Common myeloid progenitor, CD34-positive (primary cell): ENCODE data around the gene ALDH16A1.
A peak's percentile ranks its signal among the peaks of the same experiment; 100 is the strongest.
"Not testable (repeated sequence)": the region's sequence is repeated elsewhere in the genome, so short reads cannot be mapped to it uniquely, and the experiment has no call there.

Experiments
- CTCF ChIA-PET: fragments of 350-600 bp; sonication (Branson Sonifier 250); formaldehyde crosslinking; loops from one replicate; lab custom pipeline; 2021; ENCODE audit warnings: antibody characterized with exemption; lab: Charles Lee
- POLR2A ChIA-PET: fragments of 350-600 bp; sonication (Branson Sonifier 250); formaldehyde crosslinking; loops from one replicate; lab custom pipeline; 2021; ENCODE audit warnings: antibody characterized with exemption; lab: Charles Lee
- DNase-seq, 3 donors: peaks; one replicate each; pipeline versions ENCODE4 v3.0.0 to v3.0.0-alpha.2; 2013
- H3K27ac ChIP-seq, 2 experiments: 1 replicate in 1 of 2; 2 replicates in 1 of 2; pipeline ENCODE4 v1.7.0; 2013; ENCODE audit warnings: inconsistent platforms in 2 of 2, low read length in 2 of 2, mild to moderate bottlenecking in 2 of 2, low read depth in 1 of 2, moderate library complexity in 1 of 2; ENCODE audit not compliant: severe bottlenecking in 2 of 2, insufficient read depth in 1 of 2, poor library complexity in 1 of 2
- H3K27me3 ChIP-seq, 5 experiments: replicated peaks in 2 of 5; 1 replicate in 3 of 5; 2 replicates in 2 of 5; pipeline versions ENCODE4 v1.6.1 to v1.7.0; 2013; ENCODE audit warnings: low read length in 4 of 5, mild to moderate bottlenecking in 2 of 5, moderate library complexity in 2 of 5, inconsistent platforms in 1 of 5; ENCODE audit not compliant: insufficient read depth in 5 of 5, control insufficient read depth in 4 of 5
- H3K36me3 ChIP-seq, 4 experiments: 1 replicate in 2 of 4; 2 replicates in 2 of 4; pipeline versions ENCODE4 v1.6.1 to v1.7.0; 2013; ENCODE audit warnings: low read length in 3 of 4, control low read depth in 1 of 4, mild to moderate bottlenecking in 1 of 4; ENCODE audit not compliant: control insufficient read depth in 4 of 4, insufficient read depth in 4 of 4
- H3K4me1 ChIP-seq, 4 experiments: 1 replicate in 3 of 4; 2 replicates in 1 of 4; pipeline versions ENCODE4 v1.6.1 to v1.7.1; 2013; ENCODE audit warnings: low read length in 3 of 4, mild to moderate bottlenecking in 3 of 4, control low read depth in 1 of 4, inconsistent platforms in 1 of 4, moderate library complexity in 1 of 4; ENCODE audit not compliant: control insufficient read depth in 4 of 4, insufficient read depth in 4 of 4; ENCODE audit errors: control extremely low read depth in 1 of 4
- H3K4me3 ChIP-seq, 7 experiments: 1 replicate in 4 of 7; 2 replicates in 3 of 7; pipeline versions ENCODE4 v1.5.1 to v1.7.0; 2013; ENCODE audit warnings: mild to moderate bottlenecking in 7 of 7, low read length in 6 of 7, moderate library complexity in 6 of 7, inconsistent platforms in 2 of 7, low read depth in 2 of 7, control low read depth in 1 of 7; ENCODE audit not compliant: insufficient read depth in 4 of 7, control insufficient read depth in 1 of 7; ENCODE audit errors: extremely low read depth in 1 of 7
- H3K9me3 ChIP-seq, 5 experiments: 1 replicate in 4 of 5; 2 replicates in 1 of 5; pipeline versions ENCODE4 v1.6.1 to v1.7.1; 2013; ENCODE audit warnings: low read length in 4 of 5, mild to moderate bottlenecking in 2 of 5, inconsistent platforms in 1 of 5, low read depth in 1 of 5, moderate library complexity in 1 of 5; ENCODE audit not compliant: control insufficient read depth in 4 of 5, insufficient read depth in 2 of 5; ENCODE audit errors: control extremely low read depth in 1 of 5
- WGBS: methylation state at CpG from one replicate; pipeline ENCODE4 v1.1.5; 2013; ENCODE audit not compliant: insufficient coverage; 5-methylcytosine and 5-hydroxymethylcytosine counted together

ALDH16A1 gene

GRCh38 chr19:49461130-49461529, 8.1 kb downstream of the ALDH16A1 start:
- H3K4me1 ChIP-seq, H3K27me3 ChIP-seq, H3K9me3 ChIP-seq, H3K4me3 ChIP-seq, H3K27ac ChIP-seq, DNase-seq, POLR2A ChIA-PET: not testable (repeated sequence)
- CTCF ChIA-PET, result interaction anchor here (3.0 kb wide), 1 partner anchor 12 kb away, joined by 9 read pairs; the partner anchor contains the start of gene FLT3LG
- no CpG with 5 or more reads among the region's 1 CpG for WGBS
- H3K36me3 ChIP-seq, result peaks cover 2 to 54% (median 30%) of the 10 kb centered on the region in 4 experiments

GRCh38 chr19:49461656-49462055, 8.6 kb downstream of the ALDH16A1 start:
- POLR2A ChIA-PET, result no interaction called here
- no peak overlapping the region for H3K4me3 ChIP-seq
- 97% methylated on average over 23 of the region's 37 CpGs for WGBS
- H3K27me3 ChIP-seq, result no peaks in the 10 kb centered on the region
- no peak for DNase-seq
- CTCF ChIA-PET, result interaction anchor here (3.0 kb wide), 1 partner anchor 11 kb away, joined by 9 read pairs; the partner anchor contains the start of gene FLT3LG
- no peak overlapping the region for H3K27ac ChIP-seq
- H3K36me3 ChIP-seq, result peaks cover 2 to 54% (median 30%) of the 10 kb centered on the region in 4 experiments
- H3K4me1 ChIP-seq, result no peaks in the 10 kb centered on the region
- no peaks in the 10 kb centered on the region for H3K9me3 ChIP-seq

- Histone ChIP-seq H3K4me1 (no peaks in the 10 kb centered on the region), H3K9me3 (no peaks in the 10 kb centered on the region), H3K27ac (no peak overlapping the region), H3K36me3 (peaks cover 5 to 54% (median 30%) of the 10 kb centered on the region in 4 experiments), H3K4me3 (no peak overlapping the region), H3K27me3 (no peaks in the 10 kb centered on the region)
- 98% methylated on average over 10 of the region's 12 CpGs for WGBS
- ChIA-PET CTCF (no interaction called here), POLR2A (no interaction called here)
- DNase-seq, result no peak
Measured at GRCh38 chr19:49462492-49462891, 9.5 kb downstream of the ALDH16A1 start.

- 96% methylated on average over 37 of the region's 39 CpGs for WGBS
- POLR2A ChIA-PET, result no interaction called here
- Histone ChIP-seq H3K27me3 (no peaks in the 10 kb centered on the region), H3K36me3 (peaks cover 2 to 47% (median 28%) of the 10 kb centered on the region in 4 experiments), H3K4me3 (no peak overlapping the region), H3K27ac (no peak overlapping the region), H3K4me1 (peaks cover 0 to 12% (median 11%) of the 10 kb centered on the region in 4 experiments), H3K9me3 (no peaks in the 10 kb centered on the region)
- DNase-seq, result no peak
- CTCF ChIA-PET, result interaction anchor here (0.8 to 2.5 kb wide), 2 partner anchors 8 to 107 kb away, joined by 3 to 9 read pairs; no protein-coding TSS in a partner anchor
Measured at GRCh38 chr19:49463960-49464740, 11.1 kb downstream of the ALDH16A1 start.

- no peak overlapping the region for H3K27ac ChIP-seq
Measured at GRCh38 chr19:49465371-49465770, 12.3 kb downstream of the ALDH16A1 start.

GRCh38 chr19:49468199-49468598, 15.2 kb downstream of the ALDH16A1 start:
- Histone ChIP-seq H3K36me3 (peaks cover 2 to 29% (median 18%) of the 10 kb centered on the region in 4 experiments), H3K4me3 (no peak overlapping the region), H3K27ac (peak overlapping the region in 1 of 2 experiments; percentile 61), H3K27me3 (no peaks in the 10 kb centered on the region), H3K4me1 (peaks cover 4 to 40% (median 39%) of the 10 kb centered on the region in 4 experiments), H3K9me3 (no peaks in the 10 kb centered on the region)
- ChIA-PET CTCF (interaction anchor here (0.6 kb wide), 1 partner anchor 206 kb away, joined by 5 read pairs; no protein-coding TSS in a partner anchor), POLR2A (no interaction called here)
- no peak for DNase-seq
- 98% methylated on average over 16 of the region's 19 CpGs for WGBS

More at GRCh38 chr19:49465371-49465770, 12.3 kb downstream of the ALDH16A1 start:
- ChIA-PET CTCF (interaction anchor here (0.7 to 2.5 kb wide), 4 partner anchors 8 to 105 kb away, joined by 3 to 9 read pairs (median 3); partner anchors contain the start of gene FLT3LG), POLR2A (no interaction called here)
- H3K4me1 ChIP-seq, result peaks cover 0 to 23% (median 20%) of the 10 kb centered on the region in 4 experiments
- no peak for DNase-seq
- H3K27me3 ChIP-seq, result no peaks in the 10 kb centered on the region
- 92% methylated on average over 2 of the region's 3 CpGs for WGBS
- peaks cover 2 to 37% (median 20%) of the 10 kb centered on the region in 4 experiments for H3K36me3 ChIP-seq
- no peaks in the 10 kb centered on the region for H3K9me3 ChIP-seq
- no peak overlapping the region for H3K4me3 ChIP-seq
